GM12892 (cell line): Measurements from ENCODE around the gene FAXC.

Experiments
- DNase-seq: peaks from one replicate; pipeline ENCODE4 v3.0.0; 2011; ENCODE audit not compliant: insufficient read length
- FAIRE-seq: peaks from 2 replicates; lab custom pipeline; 2011; peaks lifted over from hg19 to GRCh38; lab: Jason Lieb, UNC
- POLR2A ChIP-seq: IDR thresholded peaks from 2 replicates; pipeline ENCODE4 v1.6.1; 2011; ENCODE audit warnings: low read depth, low read length, control low read depth
- POLR2AphosphoS5 ChIP-seq: IDR thresholded peaks from 2 replicates; pipeline ENCODE4 v1.6.1; 2011; ENCODE audit warnings: low read depth, low read length, control low read depth
- TAF1 ChIP-seq: IDR thresholded peaks from 2 replicates; pipeline ENCODE4 v1.6.1; 2011; ENCODE audit warnings: low read depth, mild to moderate bottlenecking, control low read depth, low read length, borderline replicate concordance

The FAXC gene

GRCh38 chr6:99305021-99305554, 44.4 kb downstream of the FAXC start:
- FAIRE-seq (no peak), DNase-seq (no peak)
- TF ChIP-seq TAF1, result no peak
- no peak for TF ChIP-seq POLR2A
- TF ChIP-seq POLR2AphosphoS5, result no peak

GRCh38 chr6:99297415-99297814, 52.1 kb downstream of the FAXC start:
- FAIRE-seq (no peak), DNase-seq (no peak)
- no peak for TF ChIP-seq POLR2A
- TF ChIP-seq POLR2AphosphoS5, result no peak
- no peak for TF ChIP-seq TAF1

GRCh38 chr6:99297006-99297405, 52.5 kb downstream of the FAXC start:
- no peak for DNase-seq
- no peak for FAIRE-seq
- TF ChIP-seq TAF1, result no peak

GRCh38 chr6:99296261-99296660, 53.2 kb downstream of the FAXC start:
- no peak for FAIRE-seq
- no peak for TF ChIP-seq POLR2AphosphoS5
- DNase-seq, result no peak

GRCh38 chr6:99295276-99295675, 54.2 kb downstream of the FAXC start:
- FAIRE-seq (no peak), DNase-seq (no peak)
- TF ChIP-seq TAF1 (no peak), POLR2A (no peak), POLR2AphosphoS5 (no peak)

- FAIRE-seq, result no peak
- DNase-seq, result no peak
- TF ChIP-seq POLR2AphosphoS5, result no peak
- no peak for TF ChIP-seq TAF1
- TF ChIP-seq POLR2A, result no peak
These were observed 54.7 kb downstream of the FAXC start for GRCh38 chr6:99294786-99295185.

- no peak for TF ChIP-seq POLR2A
- no peak for DNase-seq
- no peak for FAIRE-seq
These were observed 59.8 kb downstream of the FAXC start for GRCh38 chr6:99289701-99290100.

- FAIRE-seq, result no peak
- DNase-seq, result no peak
- TF ChIP-seq POLR2A (no peak), TAF1 (no peak), POLR2AphosphoS5 (no peak)
These were observed 60.8 kb downstream of the FAXC start for GRCh38 chr6:99288668-99289067.

- no peak for DNase-seq
- FAIRE-seq, result no peak
- TF ChIP-seq POLR2AphosphoS5, result no peak
- no peak for TF ChIP-seq TAF1
- no peak for TF ChIP-seq POLR2A
These were observed 62.0 kb downstream of the FAXC start for GRCh38 chr6:99287523-99287922.

- DNase-seq (no peak), FAIRE-seq (no peak)
- TF ChIP-seq POLR2AphosphoS5 (no peak), TAF1 (no peak), POLR2A (no peak)
These were observed 63.6 kb downstream of the FAXC start for GRCh38 chr6:99285881-99286280.

- TF ChIP-seq POLR2AphosphoS5 (no peak), POLR2A (no peak), TAF1 (no peak)
- DNase-seq (no peak), FAIRE-seq (no peak)
These were observed 66.9 kb downstream of the FAXC start for GRCh38 chr6:99282479-99283062.

- no peak for TF ChIP-seq POLR2A
- no peak for TF ChIP-seq POLR2AphosphoS5
- TF ChIP-seq TAF1, result no peak
- FAIRE-seq (no peak), DNase-seq (no peak)
These were observed 72.7 kb downstream of the FAXC start for GRCh38 chr6:99276747-99277146.

- FAIRE-seq, result no peak
- DNase-seq, result no peak
- TF ChIP-seq POLR2A, result no peak
- TF ChIP-seq TAF1, result no peak
- no peak for TF ChIP-seq POLR2AphosphoS5
These were observed 78.6 kb downstream of the FAXC start for GRCh38 chr6:99270826-99271225.
